ENCODE results near the gene SLC16A12. TPM values are rescaled to one million over a fixed set of nuclear protein-coding genes. Genes with fewer than 3 reads are reported as not detected.

SLC16A12 gene
- total and polyA plus RNA-seq, 2 of the 13 experiments (the other 11 are each of a cell fraction or from before 2014, with no cell fraction given): 0.02 TPM; not detected in 1

DNA sequence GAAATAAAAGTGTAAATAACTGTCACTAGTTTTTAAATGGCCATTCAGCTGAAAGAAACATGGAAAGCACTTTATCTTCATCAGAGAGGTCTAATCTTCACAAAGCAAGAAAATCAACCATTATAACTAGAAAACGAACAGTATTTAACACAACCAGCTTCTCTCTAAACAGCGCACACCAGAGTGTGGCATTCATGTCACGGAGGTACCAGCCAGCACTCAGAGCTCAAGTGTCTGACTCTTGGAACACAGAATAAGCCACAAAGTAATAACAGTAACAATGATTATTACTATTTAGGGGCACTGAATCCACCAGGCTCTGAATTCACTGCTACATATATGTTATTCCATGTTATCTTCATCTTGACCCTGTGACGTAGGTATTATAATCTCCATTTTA is 60.9 kb downstream of the SLC16A12 start:
- Histone ChIP-seq H2AFZ (ENCODE audit: low read length) (no peak overlapping the region), H3K27ac (ENCODE audit: extremely low read length, insufficient read depth, low read length) (no peak overlapping the region), H3K27me3 (ENCODE audit: control insufficient read depth in 1 of 2, insufficient read depth in 2 of 2, low read length in 2 of 2) (no peaks in the 10 kb centered on the region; a peak in 1 of 5 replicates), H3K9ac (ENCODE audit: insufficient read depth, low read depth, low read length) (no peak overlapping the region), H3K4me2 (ENCODE audit: low read depth, low read length) (no peak overlapping the region), H3K4me1 (ENCODE audit: insufficient read depth, low read length) (peaks cover 63% of the 10 kb centered on the region), H3K36me3 (replicated peaks in 1 of 2; ENCODE audit: control insufficient read depth in 1 of 2, insufficient read depth in 2 of 2, low read length in 2 of 2) (no peaks in the 10 kb centered on the region), H4K20me1 (ENCODE audit: insufficient read depth, low read length) (no peaks in the 10 kb centered on the region), H3K4me3 (replicated peaks in 1 of 3; ENCODE audit: insufficient read depth in 1 of 3, low read depth in 2 of 3, low read length in 3 of 3) (no peak overlapping the region), H3K9me3 (ENCODE audit: low read length) (no peaks in the 10 kb centered on the region), H3K79me2 (ENCODE audit: insufficient read depth, low read length) (no peaks in the 10 kb centered on the region)
- WGBS (ENCODE audit: low lambda C conversion rate): 84% methylated on average over 4 of the region's 4 CpGs
- ATAC-seq (no peak), DNase-seq (ENCODE audit: low spot score) (no peak), FAIRE-seq (no peak)
- intact Hi-C loops (cut with micrococcal nuclease; ENCODE audit: unreplicated experiment) (no loop called here), in situ Hi-C loops (cut with HindIII; ENCODE audit: extremely low pct_ligation_motif_present, low pct_unique_long_range_greater_than_20kb) (no loop called here)
- CTCF ChIA-PET (ENCODE audit: low intra/inter-chr PET ratio, low total read pairs): no interaction called here
- POLR2A ChIA-PET: no interaction called here
- TF ChIP-seq, protein P1, sequence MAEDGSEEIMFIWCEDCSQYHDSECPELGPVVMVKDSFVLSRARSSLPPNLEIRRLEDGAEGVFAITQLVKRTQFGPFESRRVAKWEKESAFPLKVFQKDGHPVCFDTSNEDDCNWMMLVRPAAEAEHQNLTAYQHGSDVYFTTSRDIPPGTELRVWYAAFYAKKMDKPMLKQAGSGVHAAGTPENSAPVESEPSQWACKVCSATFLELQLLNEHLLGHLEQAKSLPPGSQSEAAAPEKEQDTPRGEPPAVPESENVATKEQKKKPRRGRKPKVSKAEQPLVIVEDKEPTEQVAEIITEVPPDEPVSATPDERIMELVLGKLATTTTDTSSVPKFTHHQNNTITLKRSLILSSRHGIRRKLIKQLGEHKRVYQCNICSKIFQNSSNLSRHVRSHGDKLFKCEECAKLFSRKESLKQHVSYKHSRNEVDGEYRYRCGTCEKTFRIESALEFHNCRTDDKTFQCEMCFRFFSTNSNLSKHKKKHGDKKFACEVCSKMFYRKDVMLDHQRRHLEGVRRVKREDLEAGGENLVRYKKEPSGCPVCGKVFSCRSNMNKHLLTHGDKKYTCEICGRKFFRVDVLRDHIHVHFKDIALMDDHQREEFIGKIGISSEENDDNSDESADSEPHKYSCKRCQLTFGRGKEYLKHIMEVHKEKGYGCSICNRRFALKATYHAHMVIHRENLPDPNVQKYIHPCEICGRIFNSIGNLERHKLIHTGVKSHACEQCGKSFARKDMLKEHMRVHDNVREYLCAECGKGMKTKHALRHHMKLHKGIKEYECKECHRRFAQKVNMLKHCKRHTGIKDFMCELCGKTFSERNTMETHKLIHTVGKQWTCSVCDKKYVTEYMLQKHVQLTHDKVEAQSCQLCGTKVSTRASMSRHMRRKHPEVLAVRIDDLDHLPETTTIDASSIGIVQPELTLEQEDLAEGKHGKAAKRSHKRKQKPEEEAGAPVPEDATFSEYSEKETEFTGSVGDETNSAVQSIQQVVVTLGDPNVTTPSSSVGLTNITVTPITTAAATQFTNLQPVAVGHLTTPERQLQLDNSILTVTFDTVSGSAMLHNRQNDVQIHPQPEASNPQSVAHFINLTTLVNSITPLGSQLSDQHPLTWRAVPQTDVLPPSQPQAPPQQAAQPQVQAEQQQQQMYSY (CRISPR knock-in tag; IDR thresholded peaks at IDR 0.05): no peak
- no peak for TF ChIP-seq ZNF562 (CRISPR knock-in tag; IDR thresholded peaks at IDR 0.05; ENCODE audit: borderline replicate concordance)
- no peak for TF ChIP-seq ZC3H4 (CRISPR knock-in tag; IDR thresholded peaks at IDR 0.05; ENCODE audit: borderline replicate concordance)
- BruUV-seq (replicated peaks): no TSS peak

DNA sequence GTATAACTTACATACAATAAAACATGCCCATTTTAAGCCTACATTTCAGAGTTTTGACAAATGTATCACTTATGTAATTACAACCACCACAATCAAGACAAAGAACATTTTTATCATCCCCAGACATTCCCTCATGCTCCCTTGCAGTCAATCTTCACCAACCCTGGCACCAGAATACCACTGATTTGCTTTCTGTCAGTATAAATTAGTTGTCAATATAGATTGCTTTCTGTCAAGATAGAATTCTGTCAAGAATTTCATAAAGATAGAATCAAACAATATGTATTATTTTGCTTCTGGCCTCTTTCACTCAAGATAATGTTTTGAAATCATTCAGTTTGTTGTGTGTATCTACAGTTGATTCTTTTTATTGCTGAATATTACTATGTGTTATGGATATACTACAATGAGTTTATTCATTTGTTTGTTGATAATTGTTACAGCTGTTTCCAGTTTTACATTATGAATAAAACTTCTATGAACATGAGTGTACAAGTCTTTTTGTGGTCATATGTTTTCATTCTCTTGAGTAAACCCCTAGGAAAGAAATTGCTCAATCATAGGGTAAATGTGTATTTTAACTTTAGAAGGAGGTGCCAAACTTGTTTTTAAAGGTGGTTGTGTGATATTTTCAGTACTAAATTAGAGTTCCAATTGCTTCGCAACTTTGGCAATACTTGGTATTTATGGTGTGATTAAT is 64.1 kb downstream of the SLC16A12 start:
- ChIA-PET CTCF (ENCODE audit: low intra/inter-chr PET ratio, low total read pairs) (no interaction called here), POLR2A (no interaction called here)
- intact Hi-C loops (cut with micrococcal nuclease; ENCODE audit: unreplicated experiment) (no loop called here), in situ Hi-C loops (cut with HindIII; ENCODE audit: extremely low pct_ligation_motif_present, low pct_unique_long_range_greater_than_20kb) (no loop called here)
- no peaks in the 10 kb centered on the region for H3K36me3 ChIP-seq (replicated peaks in 1 of 2; ENCODE audit: control insufficient read depth in 1 of 2, insufficient read depth in 2 of 2, low read length in 2 of 2)
- no peak for FAIRE-seq
- no peak overlapping the region for H2AFZ ChIP-seq (ENCODE audit: low read length)
- H3K27ac ChIP-seq (ENCODE audit: extremely low read length, insufficient read depth, low read length): no peak overlapping the region
- H3K9ac ChIP-seq (ENCODE audit: insufficient read depth, low read depth, low read length): no peak overlapping the region
- no peak for DNase-seq (ENCODE audit: low spot score)
- no peak overlapping the region for H3K4me3 ChIP-seq (replicated peaks in 1 of 3; ENCODE audit: insufficient read depth in 1 of 3, low read depth in 2 of 3, low read length in 3 of 3)
- H3K4me1 ChIP-seq (ENCODE audit: insufficient read depth, low read length): peaks cover 53% of the 10 kb centered on the region
- WGBS (ENCODE audit: low lambda C conversion rate): 55% methylated on average over 1 of the region's 1 CpG
- no peaks in the 10 kb centered on the region for H3K9me3 ChIP-seq (ENCODE audit: low read length)
- no peak overlapping the region for H3K4me2 ChIP-seq (ENCODE audit: low read depth, low read length)
- ATAC-seq: no peak
- no TSS peak for BruUV-seq (replicated peaks)
- no peaks in the 10 kb centered on the region for H4K20me1 ChIP-seq (ENCODE audit: insufficient read depth, low read length)
- no peaks in the 10 kb centered on the region; a peak in 1 of 5 replicates for H3K27me3 ChIP-seq (ENCODE audit: control insufficient read depth in 1 of 2, insufficient read depth in 2 of 2, low read length in 2 of 2)
- H3K79me2 ChIP-seq (ENCODE audit: insufficient read depth, low read length): no peaks in the 10 kb centered on the region
- no peak for TF ChIP-seq SRSF9 (IDR thresholded peaks at IDR 0.05; ENCODE audit: borderline replicate concordance, insufficient read depth, low read depth, low read length, poor library complexity, severe bottlenecking)
- TF ChIP-seq HNRNPLL (IDR thresholded peaks at IDR 0.05; ENCODE audit: low read depth, low read length, poor library complexity, severe bottlenecking): no peak
- TF ChIP-seq SUZ12 (IDR thresholded peaks at IDR 0.05; ENCODE audit: low read depth, low read length): no peak
- TF ChIP-seq KLF13 (CRISPR knock-in tag; IDR thresholded peaks at IDR 0.05): no peak
- no peak for TF ChIP-seq HOXA5 (CRISPR knock-in tag; IDR thresholded peaks at IDR 0.05)
- TF ChIP-seq DMAP1 (CRISPR knock-in tag; IDR thresholded peaks at IDR 0.05): no peak
- no peak for TF ChIP-seq IRF2 (CRISPR knock-in tag; IDR thresholded peaks at IDR 0.05)
- TF ChIP-seq FOXA1 (IDR thresholded peaks at IDR 0.05): no peak
- TF ChIP-seq FOXA1 (CRISPR knock-in tag; IDR thresholded peaks at IDR 0.05): no peak
- TF ChIP-seq, protein P2, sequence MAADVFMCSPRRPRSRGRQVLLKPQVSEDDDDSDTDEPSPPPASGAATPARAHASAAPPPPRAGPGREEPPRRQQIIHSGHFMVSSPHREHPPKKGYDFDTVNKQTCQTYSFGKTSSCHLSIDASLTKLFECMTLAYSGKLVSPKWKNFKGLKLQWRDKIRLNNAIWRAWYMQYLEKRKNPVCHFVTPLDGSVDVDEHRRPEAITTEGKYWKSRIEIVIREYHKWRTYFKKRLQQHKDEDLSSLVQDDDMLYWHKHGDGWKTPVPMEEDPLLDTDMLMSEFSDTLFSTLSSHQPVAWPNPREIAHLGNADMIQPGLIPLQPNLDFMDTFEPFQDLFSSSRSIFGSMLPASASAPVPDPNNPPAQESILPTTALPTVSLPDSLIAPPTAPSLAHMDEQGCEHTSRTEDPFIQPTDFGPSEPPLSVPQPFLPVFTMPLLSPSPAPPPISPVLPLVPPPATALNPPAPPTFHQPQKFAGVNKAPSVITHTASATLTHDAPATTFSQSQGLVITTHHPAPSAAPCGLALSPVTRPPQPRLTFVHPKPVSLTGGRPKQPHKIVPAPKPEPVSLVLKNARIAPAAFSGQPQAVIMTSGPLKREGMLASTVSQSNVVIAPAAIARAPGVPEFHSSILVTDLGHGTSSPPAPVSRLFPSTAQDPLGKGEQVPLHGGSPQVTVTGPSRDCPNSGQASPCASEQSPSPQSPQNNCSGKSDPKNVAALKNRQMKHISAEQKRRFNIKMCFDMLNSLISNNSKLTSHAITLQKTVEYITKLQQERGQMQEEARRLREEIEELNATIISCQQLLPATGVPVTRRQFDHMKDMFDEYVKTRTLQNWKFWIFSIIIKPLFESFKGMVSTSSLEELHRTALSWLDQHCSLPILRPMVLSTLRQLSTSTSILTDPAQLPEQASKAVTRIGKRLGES (CRISPR knock-in tag; IDR thresholded peaks at IDR 0.05; ENCODE audit: borderline replicate concordance): no peak
